GM19372 (cell line): ENCODE results near the gene BMPER.

Experiments used
- ATAC-seq: cut with Tn5 transposase; IDR thresholded peaks from one replicate; pipeline ENCODE4 v1.9.1; 2021; ENCODE audit warnings: mild to moderate bottlenecking, low read depth, moderate library complexity; ENCODE audit not compliant: unreplicated experiment

The BMPER gene

GRCh38 chr7:34057956-34058355 lies 152.6 kb downstream of the BMPER start:
- no peak for ATAC-seq

GRCh38 chr7:34058801-34059135 lies 153.4 kb downstream of the BMPER start:
- ATAC-seq: no peak

GRCh38 chr7:34059136-34059828 lies 153.9 kb downstream of the BMPER start:
- no peak for ATAC-seq

GRCh38 chr7:34060196-34060947 lies 155.0 kb downstream of the BMPER start:
- no peak for ATAC-seq

- no peak for ATAC-seq
These were observed 155.8 kb downstream of the BMPER start for GRCh38 chr7:34061149-34061548.

- no peak for ATAC-seq
These were observed 157.0 kb downstream of the BMPER start for GRCh38 chr7:34062341-34062740.

- no peak for ATAC-seq
These were observed 157.5 kb downstream of the BMPER start for GRCh38 chr7:34062826-34063225.

GRCh38 chr7:34064519-34065158 lies 159.3 kb downstream of the BMPER start:
- no peak for ATAC-seq

GRCh38 chr7:34066411-34066810 lies 161.1 kb downstream of the BMPER start:
- no peak for ATAC-seq

GRCh38 chr7:34067005-34067778 lies 161.9 kb downstream of the BMPER start:
- ATAC-seq: no peak

- no peak for ATAC-seq
These were observed 164.3 kb downstream of the BMPER start for GRCh38 chr7:34069676-34070075.

GRCh38 chr7:34070511-34071323 lies 165.4 kb downstream of the BMPER start:
- no peak for ATAC-seq

GRCh38 chr7:34073676-34074075 lies 168.3 kb downstream of the BMPER start:
- ATAC-seq: no peak

GRCh38 chr7:34074421-34074820 lies 169.1 kb downstream of the BMPER start:
- ATAC-seq: no peak

- no peak for ATAC-seq
These were observed 170.4 kb downstream of the BMPER start for GRCh38 chr7:34075523-34076370.

- ATAC-seq: no peak
These were observed 171.8 kb downstream of the BMPER start for GRCh38 chr7:34077168-34077567.

GRCh38 chr7:34078864-34079263 lies 173.5 kb downstream of the BMPER start:
- no peak for ATAC-seq

GRCh38 chr7:34080513-34080912 lies 175.2 kb downstream of the BMPER start:
- no peak for ATAC-seq

GRCh38 chr7:34081935-34082334 lies 176.6 kb downstream of the BMPER start:
- ATAC-seq: no peak
